GM13976 (cell line): ENCODE data around the gene MED13L.

Source experiments
- DNase-seq: peaks from one replicate; pipeline ENCODE4 v3.0.0; 2012; ENCODE audit warnings: low spot score
- in situ Hi-C: fragments of 300-500 bp; cut with MboI; formaldehyde crosslinking; loops from one replicate; pipeline ENCODE4 v1.12.0; 2022; ENCODE audit warnings: low sequenced_read_pairs, mixed read lengths, inconsistent platforms; ENCODE audit not compliant: unreplicated experiment
- TF ChIP-seq, protein P1 (sequence below): IDR thresholded peaks from 2 replicates; pipeline ENCODE4 v1.5.1; 2012; ENCODE audit warnings: borderline replicate concordance, mild to moderate bottlenecking; ENCODE audit not compliant: insufficient read depth; ENCODE audit errors: extremely low read depth, missing control alignments, control extremely low read depth

The MED13L gene

DNA sequence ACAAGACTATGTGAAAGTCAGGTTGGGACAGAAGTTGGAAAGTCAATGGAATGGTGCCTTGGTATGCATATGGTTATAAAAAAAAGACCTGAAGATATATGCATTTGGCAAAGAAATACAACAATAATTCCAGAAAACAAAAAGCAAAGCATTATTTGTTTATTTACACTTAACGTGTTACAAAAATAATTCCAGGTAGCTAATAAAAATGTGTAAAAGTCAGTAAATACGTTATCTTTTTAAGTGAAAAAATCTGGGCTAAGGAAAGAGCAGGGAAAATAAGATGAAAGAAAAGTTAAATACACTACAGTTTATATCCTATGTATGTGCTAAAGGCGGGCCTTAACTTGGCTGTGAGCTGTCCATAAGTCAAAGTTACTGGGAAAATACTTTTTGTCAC is 266.3 kb downstream of the MED13L start:
- in situ Hi-C loops = loop anchor here (10.0 kb wide), 1 partner anchor 224 kb away; no protein-coding TSS in a partner anchor
- DNase-seq = no peak
- TF ChIP-seq, protein P1, sequence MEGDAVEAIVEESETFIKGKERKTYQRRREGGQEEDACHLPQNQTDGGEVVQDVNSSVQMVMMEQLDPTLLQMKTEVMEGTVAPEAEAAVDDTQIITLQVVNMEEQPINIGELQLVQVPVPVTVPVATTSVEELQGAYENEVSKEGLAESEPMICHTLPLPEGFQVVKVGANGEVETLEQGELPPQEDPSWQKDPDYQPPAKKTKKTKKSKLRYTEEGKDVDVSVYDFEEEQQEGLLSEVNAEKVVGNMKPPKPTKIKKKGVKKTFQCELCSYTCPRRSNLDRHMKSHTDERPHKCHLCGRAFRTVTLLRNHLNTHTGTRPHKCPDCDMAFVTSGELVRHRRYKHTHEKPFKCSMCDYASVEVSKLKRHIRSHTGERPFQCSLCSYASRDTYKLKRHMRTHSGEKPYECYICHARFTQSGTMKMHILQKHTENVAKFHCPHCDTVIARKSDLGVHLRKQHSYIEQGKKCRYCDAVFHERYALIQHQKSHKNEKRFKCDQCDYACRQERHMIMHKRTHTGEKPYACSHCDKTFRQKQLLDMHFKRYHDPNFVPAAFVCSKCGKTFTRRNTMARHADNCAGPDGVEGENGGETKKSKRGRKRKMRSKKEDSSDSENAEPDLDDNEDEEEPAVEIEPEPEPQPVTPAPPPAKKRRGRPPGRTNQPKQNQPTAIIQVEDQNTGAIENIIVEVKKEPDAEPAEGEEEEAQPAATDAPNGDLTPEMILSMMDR = no peak

DNA sequence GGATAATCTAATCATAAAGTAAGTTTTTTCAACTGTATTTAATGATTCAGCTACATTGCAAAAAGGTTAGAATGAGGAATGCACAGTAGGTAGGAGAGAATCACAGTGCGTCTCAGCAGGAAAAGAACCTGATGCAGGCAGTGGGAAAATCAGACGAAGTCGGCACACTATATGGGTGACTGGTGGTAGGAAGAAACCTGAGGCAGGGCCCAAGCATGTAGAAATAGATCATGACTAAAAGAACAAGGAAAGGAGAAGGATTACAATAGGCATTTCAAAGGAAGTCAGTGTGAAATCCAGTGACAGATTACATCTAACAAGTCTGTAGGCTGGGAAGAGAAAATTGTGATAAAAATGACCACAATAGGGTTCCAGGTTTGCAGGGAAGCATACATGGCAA is 267.0 kb downstream of the MED13L start:
- in situ Hi-C loops = loop anchor here (10.0 kb wide), 1 partner anchor 224 kb away; no protein-coding TSS in a partner anchor

DNA sequence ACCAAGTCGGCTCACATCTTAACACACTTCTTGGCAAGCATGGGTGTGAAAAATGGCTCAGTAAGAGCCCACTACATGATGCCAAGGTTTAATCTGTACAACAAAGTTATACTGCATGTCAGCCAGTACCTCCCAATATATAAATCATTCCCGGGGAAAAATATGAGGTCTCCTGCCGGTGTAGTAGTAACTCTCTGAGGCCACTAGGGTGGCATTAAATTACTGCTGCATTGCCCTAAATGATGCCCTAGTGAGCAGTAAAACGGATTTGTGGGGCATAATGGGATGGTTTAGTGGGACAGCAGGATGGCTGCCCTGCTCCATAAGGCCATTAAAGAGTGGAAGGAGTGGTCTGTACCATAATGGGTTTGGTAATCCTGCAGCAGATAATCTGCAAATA is 267.7 kb downstream of the MED13L start:
- DNase-seq = no peak
- TF ChIP-seq, protein P1 = no peak
- in situ Hi-C loops = loop anchor here (10.0 kb wide), 1 partner anchor 225 kb away; no protein-coding TSS in a partner anchor

More for the DNA sequence above, 267.0 kb downstream of the MED13L start:
- no peak for DNase-seq
- TF ChIP-seq, protein P1 = no peak

DNA sequence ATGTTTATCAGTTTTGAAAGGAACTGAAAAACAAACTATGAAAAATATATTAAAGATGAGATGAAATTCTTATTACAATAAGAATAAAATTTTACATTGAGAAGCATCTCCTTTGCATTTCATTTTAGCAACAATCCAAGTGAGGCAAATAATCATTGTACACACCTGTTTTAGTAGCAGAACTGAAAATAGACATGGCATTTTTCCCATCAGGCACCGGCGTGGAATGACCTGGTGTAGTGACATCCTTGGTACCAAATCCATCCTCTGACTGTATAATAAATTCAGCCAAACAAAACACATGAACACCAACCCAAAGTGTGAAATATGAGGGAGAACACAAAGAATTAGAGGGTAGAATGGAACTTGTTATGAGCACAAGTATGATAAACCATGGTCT is 271.4 kb downstream of the MED13L start:
- in situ Hi-C loops = no loop called here
- DNase-seq = no peak

DNA sequence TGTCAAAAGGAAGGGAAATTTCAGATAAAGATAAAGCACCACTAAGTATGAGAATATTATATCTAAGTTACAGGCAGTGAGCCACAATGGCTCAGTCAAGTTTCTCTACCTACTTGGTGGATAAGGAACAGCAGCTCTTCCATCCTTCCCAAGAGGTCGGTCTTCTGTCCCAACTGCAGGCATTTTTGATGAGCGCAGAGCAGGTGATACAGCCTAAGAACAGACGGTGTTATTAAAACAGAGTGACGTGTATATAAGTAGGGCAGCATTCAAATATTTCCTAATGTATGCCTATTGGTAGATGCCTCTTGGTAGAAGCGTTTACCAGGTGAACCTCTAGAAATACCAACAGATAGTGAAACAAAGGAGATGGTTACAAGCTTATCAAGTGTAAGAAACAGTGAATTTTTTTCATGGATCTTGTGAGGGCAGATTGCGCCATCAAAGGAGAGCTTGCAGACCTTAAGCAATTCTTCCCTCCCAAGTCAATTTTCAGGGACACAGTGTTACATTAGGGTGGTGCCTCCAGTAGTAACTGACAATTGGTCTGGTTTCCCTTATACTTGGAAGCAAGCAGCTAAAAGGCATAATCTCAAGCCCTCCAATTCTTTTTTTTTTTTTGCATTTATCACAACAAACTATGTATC is 274.5 kb downstream of the MED13L start:
- TF ChIP-seq, protein P1 = no peak
- in situ Hi-C loops = no loop called here
- DNase-seq = no peak

More for the DNA sequence above, 271.4 kb downstream of the MED13L start:
- TF ChIP-seq, protein P1 = no peak

DNA sequence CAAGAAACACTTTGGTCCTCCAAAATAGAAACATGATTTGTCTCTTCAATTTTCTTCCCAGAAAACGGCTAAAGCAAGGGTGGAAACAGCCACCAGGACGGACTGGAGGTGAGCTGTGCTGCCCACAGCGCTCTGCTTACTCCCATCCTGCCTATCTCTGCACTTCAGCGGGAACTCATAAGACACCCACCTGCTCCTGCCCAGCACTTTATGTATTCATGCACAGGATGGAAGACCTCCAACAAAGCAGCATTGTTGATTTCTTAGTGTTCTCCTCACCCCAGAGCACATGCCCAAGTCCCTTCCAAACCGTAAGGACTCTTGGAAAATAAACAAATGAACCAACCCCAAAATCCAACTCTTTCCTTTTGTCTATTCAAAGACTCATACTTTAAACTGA is 277.2 kb downstream of the MED13L start:
- DNase-seq = no peak
- TF ChIP-seq, protein P1 = no peak

DNA sequence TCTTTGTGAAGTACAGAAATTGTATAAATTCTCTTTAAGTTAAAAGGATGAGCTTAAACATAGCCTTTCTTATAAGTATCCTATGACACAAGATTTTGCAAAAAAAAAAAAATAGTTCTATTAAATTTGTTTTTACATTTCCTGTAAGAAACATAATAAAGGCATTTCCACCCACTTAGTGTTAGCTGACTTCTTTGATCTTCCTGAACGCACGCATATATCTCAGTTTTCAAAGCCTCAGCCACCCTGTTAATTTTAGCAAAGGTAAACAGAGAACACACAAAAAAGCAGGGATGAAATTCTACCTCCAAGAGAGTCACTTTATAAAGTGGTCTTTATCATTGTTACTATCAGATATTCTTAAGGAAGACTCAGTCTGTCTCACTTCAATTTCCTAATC is 277.9 kb downstream of the MED13L start:
- DNase-seq = no peak
- TF ChIP-seq, protein P1 = no peak
- in situ Hi-C loops = loop anchor here (25.0 kb wide), 1 partner anchor 713 kb away; no protein-coding TSS in a partner anchor

More for the DNA sequence above, 277.2 kb downstream of the MED13L start:
- in situ Hi-C loops = no loop called here
